Stimulated activated CD8-positive, alpha-beta memory T cell treated with anti-CD3 and anti-CD28 coated beads, Interleukin-7, amount 100 ng/mL, for 4 hours (primary cell): ENCODE measurements around the gene REX1BD.
A peak's percentile ranks its signal among the peaks of the same experiment; 100 is the strongest.

ENCODE experiments used
- DNase-seq, 2 donors: peaks; one replicate each; pipeline ENCODE4 v3.0.0-alpha.2; 2020; ENCODE audit warnings: low read depth in 2 of 2

REX1BD gene

GRCh38 chr19:18613589-18614234 is 25.1 kb downstream of the REX1BD start:
- DNase-seq = no peak

- DNase-seq = no peak
Observed at GRCh38 chr19:18616023-18616422, 27.4 kb downstream of the REX1BD start.

- DNase-seq = no peak
Observed at GRCh38 chr19:18617562-18617961, 29.0 kb downstream of the REX1BD start.

- DNase-seq = no peak
Observed at GRCh38 chr19:18618236-18618635, 29.6 kb downstream of the REX1BD start.

GRCh38 chr19:18620311-18620710 is 31.7 kb downstream of the REX1BD start:
- no peak for DNase-seq

- DNase-seq = no peak
Observed at GRCh38 chr19:18620902-18621301, 32.3 kb downstream of the REX1BD start.

- DNase-seq = no peak
Observed at GRCh38 chr19:18626906-18627305, 38.3 kb downstream of the REX1BD start.

- DNase-seq = no peak
Observed at GRCh38 chr19:18629166-18630088, 40.8 kb downstream of the REX1BD start.

GRCh38 chr19:18633321-18633720 is 44.7 kb downstream of the REX1BD start:
- DNase-seq = no peak

GRCh38 chr19:18634612-18635297 is 46.2 kb downstream of the REX1BD start:
- DNase-seq = no peak

GRCh38 chr19:18635831-18636182 is 47.2 kb downstream of the REX1BD start:
- no peak for DNase-seq

GRCh38 chr19:18636183-18636968 is 47.8 kb downstream of the REX1BD start:
- DNase-seq = peak; percentile 95 to 98

- DNase-seq = no peak
Observed at GRCh38 chr19:18636969-18637629, 48.5 kb downstream of the REX1BD start, which contains the start of gene KLHL26. TSS of gene KLHL26 (plus strand) at chr19:18637028. CDS start at chr19:18637055, 27 bp downstream.

- no peak for DNase-seq
Observed at GRCh38 chr19:18637673-18638630, 49.4 kb downstream of the REX1BD start.

GRCh38 chr19:18639706-18640243 is 51.2 kb downstream of the REX1BD start:
- DNase-seq = no peak
